AG09309 (cell line): Measurements from ENCODE around the gene CAMK1D.

Experiments used
- DNase-seq: peaks from one replicate; pipeline ENCODE4 v3.0.0-alpha.2; 2010; ENCODE audit warnings: low read depth
- H3K4me3 ChIP-seq: 2 replicates; pipeline ENCODE4 v1.5.1; 2011; ENCODE audit warnings: mild to moderate bottlenecking, low read depth, low read length, moderate library complexity; ENCODE audit not compliant: control insufficient read depth
- TF ChIP-seq, protein P1 (sequence below): IDR thresholded peaks from 2 replicates; pipeline ENCODE4 v1.5.1; 2011; ENCODE audit warnings: mild to moderate bottlenecking, low read depth, low read length, inconsistent platforms; ENCODE audit not compliant: insufficient read depth, control insufficient read depth; ENCODE audit errors: missing control alignments

The CAMK1D gene

DNA sequence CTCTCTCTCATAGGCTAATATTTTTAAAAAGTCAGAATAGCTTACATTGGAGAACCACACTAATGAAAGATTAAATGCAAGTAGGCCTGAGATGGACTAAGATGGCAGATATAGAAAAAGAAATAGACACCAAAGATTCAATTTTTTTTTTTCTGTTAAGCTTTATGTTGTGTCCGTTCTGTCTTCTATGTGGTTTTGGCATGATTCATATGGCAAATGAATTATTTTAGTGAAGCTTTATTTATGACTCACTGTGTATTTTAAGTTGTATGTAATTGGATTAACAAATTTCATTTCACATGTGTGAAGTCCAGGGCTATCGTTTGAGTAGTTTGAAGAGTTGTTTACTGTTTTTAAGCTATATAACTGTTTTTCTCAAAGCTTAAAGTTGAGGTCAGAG, 214.8 kb downstream of the CAMK1D start:
- TF ChIP-seq, protein P1, sequence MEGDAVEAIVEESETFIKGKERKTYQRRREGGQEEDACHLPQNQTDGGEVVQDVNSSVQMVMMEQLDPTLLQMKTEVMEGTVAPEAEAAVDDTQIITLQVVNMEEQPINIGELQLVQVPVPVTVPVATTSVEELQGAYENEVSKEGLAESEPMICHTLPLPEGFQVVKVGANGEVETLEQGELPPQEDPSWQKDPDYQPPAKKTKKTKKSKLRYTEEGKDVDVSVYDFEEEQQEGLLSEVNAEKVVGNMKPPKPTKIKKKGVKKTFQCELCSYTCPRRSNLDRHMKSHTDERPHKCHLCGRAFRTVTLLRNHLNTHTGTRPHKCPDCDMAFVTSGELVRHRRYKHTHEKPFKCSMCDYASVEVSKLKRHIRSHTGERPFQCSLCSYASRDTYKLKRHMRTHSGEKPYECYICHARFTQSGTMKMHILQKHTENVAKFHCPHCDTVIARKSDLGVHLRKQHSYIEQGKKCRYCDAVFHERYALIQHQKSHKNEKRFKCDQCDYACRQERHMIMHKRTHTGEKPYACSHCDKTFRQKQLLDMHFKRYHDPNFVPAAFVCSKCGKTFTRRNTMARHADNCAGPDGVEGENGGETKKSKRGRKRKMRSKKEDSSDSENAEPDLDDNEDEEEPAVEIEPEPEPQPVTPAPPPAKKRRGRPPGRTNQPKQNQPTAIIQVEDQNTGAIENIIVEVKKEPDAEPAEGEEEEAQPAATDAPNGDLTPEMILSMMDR, result no peak
- no peak overlapping the region for H3K4me3 ChIP-seq
- no peak for DNase-seq

DNA sequence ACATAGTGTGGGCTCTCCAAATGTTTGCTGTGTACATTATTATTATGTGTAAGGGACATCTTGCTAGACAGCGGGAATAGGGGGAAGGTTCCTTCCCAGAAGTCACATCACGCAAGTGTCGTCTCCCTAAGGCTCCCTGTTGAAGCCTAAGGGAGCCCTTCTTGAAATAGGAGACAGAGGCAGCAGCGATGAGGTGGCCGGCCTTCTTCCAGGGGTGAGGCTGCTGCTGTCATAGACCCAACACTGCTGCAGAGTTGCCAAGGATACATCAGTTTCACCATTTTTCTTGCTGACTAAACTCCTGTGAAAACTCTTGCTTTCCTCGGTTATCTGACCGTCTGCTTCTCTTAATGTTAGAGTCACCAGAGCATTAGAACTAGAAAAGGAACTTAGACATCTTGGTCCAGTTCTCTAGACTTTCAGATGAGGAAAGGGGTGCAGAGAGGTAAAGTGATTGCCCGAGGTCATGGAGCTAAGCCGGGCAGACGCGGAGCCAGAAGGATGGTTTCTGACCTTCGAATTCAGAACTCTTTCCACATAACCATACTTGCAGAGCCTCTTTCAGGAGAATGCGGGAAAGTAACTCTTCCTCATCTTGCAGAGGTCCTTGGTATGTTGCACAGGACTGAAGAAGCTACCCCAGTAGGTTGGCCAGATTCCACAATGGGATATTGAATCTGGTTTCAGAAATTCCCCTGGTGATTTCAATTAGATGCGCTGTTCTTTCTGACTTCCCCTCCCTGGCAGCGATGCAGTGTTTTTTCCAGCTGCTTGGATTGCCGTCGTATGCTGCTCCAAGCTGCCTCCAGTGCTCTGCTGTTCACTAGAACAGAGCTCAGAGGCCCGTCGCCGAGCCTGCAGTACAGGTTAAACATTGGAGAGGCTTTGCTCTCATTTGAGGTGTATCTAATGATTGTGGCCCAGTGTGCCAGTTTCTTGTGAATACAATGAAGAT, 217.1 kb downstream of the CAMK1D start:
- TF ChIP-seq, protein P1, result no peak
- peak; percentile 14 for DNase-seq
- no peak overlapping the region for H3K4me3 ChIP-seq

DNA sequence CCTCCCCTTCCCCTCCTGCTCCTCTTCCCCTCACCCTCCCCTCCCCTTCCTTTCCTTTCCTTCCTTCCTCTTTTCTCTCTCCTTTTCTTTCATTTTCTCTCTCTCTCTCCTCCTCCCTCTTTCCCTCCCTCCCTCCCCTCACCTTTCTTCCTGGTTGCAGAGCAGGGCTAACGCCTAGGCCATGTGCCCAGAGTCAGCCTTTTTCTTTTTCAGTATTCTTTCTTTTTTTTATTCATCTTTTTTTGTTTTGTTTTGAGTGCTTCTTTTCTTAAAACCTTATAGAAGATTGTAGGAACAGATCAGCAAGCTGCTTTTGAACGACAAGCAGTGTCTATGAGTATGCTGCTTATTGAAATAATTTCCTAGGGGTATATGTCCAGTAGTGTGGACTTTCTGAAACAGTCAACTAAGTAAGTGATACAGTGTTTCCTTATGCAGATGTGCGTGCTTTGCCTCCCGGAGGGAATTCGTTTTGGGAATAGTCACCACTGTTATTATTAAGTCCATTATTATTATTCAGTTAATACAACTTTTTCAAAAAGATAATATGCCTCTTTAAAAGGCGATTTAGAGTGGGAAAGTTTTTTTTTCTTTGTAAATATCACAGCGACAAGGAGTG, 219.2 kb downstream of the CAMK1D start:
- TF ChIP-seq, protein P1, result no peak
- H3K4me3 ChIP-seq, result no peak overlapping the region
- DNase-seq, result no peak

DNA sequence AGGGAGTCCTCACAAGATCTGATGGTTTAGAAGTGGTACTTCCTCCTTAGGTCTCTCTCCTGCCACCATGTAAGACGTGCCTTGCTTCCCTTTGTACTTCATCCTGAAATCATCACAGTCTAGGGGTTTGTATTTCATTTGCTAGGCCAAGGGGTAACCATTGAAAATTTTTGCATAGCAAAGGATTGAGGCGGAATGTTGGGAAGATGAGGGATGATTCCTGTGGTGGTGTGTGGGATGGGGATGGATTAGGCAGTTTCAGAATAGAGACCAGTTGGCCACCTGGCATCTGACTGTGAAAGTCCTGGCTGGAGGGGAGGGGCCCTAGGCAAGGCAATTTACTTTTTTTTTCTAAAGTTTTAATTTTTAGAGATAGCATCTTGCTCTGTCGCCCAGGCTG, 222.9 kb downstream of the CAMK1D start:
- no peak overlapping the region for H3K4me3 ChIP-seq
- DNase-seq, result no peak
- TF ChIP-seq, protein P1, result no peak

DNA sequence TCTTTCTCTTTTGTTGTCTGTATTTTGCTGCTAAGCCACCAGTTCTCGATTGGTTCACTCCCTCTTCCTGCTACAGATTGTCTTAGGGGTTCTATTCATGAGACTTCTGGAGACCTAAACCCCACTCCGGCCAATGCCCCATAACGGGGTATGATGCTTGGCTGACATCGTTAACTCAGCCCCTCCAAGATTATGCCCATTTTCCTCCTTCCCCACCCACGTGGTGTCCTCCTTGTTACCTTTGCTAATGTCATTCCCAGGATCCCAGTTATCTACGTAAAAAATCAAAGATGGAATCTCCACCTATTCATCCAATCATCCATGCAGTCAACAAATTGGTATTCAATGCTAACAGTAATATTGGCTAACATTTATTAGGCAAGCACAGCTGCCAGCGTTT, 228.3 kb downstream of the CAMK1D start:
- TF ChIP-seq, protein P1, result no peak

DNA sequence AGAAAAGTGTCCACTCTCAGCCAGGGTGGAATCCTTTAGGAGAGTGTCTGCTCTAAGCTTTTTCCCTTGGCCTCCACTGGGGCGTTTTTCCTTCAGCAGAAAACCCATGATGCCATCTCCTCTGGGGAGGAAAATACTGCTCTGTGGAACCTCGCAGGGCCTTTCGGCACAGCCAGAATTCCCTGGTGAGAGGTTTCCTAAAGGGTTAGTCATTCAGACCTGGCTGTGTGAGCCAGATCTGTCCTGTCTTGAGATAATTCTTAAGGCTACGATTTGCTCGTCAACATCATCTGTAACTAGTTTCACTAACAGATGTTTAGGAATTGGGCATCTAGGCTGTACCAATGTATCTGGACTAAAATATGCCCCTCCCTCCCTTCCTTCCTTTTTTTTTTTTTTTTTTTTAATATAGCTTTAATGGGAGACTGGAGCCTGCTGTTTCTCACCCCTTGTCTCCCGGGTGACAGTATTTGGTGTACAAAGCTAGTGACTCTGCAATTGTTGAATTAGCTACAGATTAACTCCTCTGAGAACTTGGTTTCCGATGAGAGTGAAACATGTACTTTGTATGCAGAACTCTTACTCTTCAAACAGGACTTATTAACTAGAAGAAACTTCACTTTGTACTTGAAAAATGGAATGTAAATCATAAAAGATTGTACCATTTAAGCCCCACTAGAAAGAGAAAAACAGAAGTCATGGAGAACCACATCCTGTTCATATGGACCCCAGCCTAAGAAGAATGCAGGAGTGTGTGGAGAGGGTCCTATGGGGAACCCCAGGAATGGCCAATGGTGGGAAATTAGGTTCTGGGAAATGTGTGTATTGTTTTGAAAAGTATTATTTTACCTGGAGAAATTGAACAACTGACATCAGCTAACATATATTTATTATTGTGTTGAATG, 230.9 kb downstream of the CAMK1D start:
- H3K4me3 ChIP-seq, result no peak overlapping the region
- no peak for DNase-seq
- TF ChIP-seq, protein P1, result no peak

More for the DNA sequence above, 228.3 kb downstream of the CAMK1D start:
- H3K4me3 ChIP-seq, result no peak overlapping the region
- no peak for DNase-seq
